ENCODE measurements around the gene ABCB6.
A peak's percentile ranks its signal among the peaks of the same experiment; 100 is the strongest.

ABCB6 gene

DNA sequence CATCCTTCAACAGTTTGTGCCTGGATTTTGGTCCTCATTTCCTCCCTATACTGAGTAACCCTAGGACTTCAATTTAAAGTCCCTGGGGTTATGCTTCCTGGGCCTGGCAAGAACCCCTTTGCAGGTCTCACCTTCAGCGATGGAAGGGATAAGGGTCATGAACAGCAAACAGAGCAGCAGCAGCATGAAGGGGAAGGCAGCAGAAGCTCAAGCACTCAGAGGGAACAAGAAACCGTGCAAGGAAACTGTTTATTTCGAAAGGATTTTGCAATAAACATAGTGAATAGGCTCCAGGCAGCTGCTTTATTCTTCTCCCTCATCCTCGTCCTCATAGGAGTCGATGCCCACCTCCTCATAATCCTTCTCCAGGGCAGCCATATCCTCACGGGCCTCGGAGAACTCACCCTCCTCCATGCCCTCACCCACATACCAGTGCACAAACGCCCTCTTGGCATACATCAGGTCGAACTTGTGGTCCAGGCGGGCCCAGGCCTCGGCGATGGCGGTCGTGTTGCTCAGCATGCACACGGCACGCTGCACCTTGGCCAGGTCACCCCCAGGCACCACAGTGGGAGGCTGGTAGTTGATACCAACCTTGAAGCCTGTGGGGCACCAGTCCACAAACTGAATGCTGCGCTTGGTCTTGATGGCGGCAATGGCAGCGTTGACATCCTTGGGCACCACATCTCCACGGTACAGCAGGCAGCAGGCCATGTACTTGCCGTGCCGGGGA lies 31.5 kb upstream of the ABCB6 start:
- DNase-seq (no peak), ATAC-seq (no peak)
- Mint-ChIP-seq H3K4me3 (peak overlapping the region; percentile 87), H3K9me3 (no peaks in the 10 kb centered on the region), H3K27ac (peak overlapping the region; percentile 87), H3K36me3 (ENCODE audit: low read depth) (peaks cover 64% of the 10 kb centered on the region), H3K27me3 (no peaks in the 10 kb centered on the region), H3K4me1 (peaks cover 78% of the 10 kb centered on the region)

DNA sequence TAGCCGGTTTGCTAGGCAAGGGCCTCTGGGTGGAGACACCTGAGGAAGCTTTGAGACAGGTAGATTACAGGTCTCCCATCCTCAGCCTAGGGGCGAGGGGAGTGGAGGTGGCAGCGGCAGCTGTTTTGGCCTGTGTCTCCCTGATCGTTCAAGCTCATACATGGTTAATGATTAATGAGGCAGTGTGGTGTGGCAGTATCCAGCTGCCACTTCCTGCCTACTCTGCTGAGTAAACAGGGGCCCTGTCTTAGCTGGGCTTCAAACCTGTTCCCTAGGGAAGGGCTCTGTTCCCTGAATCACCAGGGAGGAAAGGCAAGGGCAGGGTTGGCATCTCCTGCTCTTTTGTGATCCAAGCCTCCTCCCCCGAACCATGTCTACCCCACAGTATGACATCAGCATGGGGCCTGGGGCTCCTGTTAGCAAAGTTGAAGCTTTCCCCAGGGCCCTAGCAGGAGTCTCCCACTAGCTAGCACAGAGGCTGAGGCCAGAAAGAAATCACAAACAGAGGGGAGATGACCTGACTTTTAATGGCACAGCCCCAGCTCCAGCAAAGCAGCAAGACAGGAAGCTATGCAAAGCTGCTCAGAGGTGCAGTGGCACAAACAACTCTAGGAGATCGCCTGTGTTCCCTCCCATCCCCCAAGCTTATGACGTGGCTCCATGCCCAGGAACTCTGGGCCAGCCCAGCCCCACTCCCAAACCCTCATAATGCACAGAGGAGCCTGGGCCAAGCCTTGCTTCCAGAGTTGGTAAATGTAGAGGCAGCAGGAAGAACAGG lies 30.6 kb upstream of the ABCB6 start:
- peak overlapping the region; percentile 87 for H3K4me3 Mint-ChIP-seq
- DNase-seq (peak; percentile 39), ATAC-seq (no peak)
- no peaks in the 10 kb centered on the region for H3K9me3 Mint-ChIP-seq
- peaks cover 77% of the 10 kb centered on the region for H3K4me1 Mint-ChIP-seq
- peaks cover 64% of the 10 kb centered on the region for H3K36me3 Mint-ChIP-seq (ENCODE audit: low read depth)
- H3K27me3 Mint-ChIP-seq = no peaks in the 10 kb centered on the region
- H3K27ac Mint-ChIP-seq = peak overlapping the region; percentile 87

DNA sequence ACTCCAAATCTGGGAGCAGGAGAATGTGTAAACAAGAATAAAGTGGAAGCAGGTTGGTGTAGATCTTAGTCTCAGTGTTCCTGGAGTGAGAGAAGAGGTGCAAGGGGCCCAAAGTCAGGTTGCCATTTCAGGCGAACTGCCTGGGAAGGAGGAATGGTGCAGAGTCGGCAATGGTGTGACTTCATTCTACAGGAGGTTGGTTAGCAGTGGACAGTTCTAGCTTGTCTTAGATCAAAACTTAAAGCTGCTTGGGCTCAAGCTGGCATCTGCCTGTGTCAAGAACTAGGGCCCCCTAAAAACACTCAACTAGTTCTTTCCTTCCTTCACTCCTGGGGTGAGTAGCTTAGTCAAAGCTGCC lies 30.1 kb upstream of the ABCB6 start:
- H3K36me3 Mint-ChIP-seq (ENCODE audit: low read depth) = peaks cover 64% of the 10 kb centered on the region
- ATAC-seq (no peak), DNase-seq (no peak)
- peak overlapping the region; percentile 87 for H3K27ac Mint-ChIP-seq
- H3K4me3 Mint-ChIP-seq = peak overlapping the region; percentile 87
- peaks cover 81% of the 10 kb centered on the region for H3K4me1 Mint-ChIP-seq
- no peaks in the 10 kb centered on the region for H3K9me3 Mint-ChIP-seq
- no peaks in the 10 kb centered on the region for H3K27me3 Mint-ChIP-seq

DNA sequence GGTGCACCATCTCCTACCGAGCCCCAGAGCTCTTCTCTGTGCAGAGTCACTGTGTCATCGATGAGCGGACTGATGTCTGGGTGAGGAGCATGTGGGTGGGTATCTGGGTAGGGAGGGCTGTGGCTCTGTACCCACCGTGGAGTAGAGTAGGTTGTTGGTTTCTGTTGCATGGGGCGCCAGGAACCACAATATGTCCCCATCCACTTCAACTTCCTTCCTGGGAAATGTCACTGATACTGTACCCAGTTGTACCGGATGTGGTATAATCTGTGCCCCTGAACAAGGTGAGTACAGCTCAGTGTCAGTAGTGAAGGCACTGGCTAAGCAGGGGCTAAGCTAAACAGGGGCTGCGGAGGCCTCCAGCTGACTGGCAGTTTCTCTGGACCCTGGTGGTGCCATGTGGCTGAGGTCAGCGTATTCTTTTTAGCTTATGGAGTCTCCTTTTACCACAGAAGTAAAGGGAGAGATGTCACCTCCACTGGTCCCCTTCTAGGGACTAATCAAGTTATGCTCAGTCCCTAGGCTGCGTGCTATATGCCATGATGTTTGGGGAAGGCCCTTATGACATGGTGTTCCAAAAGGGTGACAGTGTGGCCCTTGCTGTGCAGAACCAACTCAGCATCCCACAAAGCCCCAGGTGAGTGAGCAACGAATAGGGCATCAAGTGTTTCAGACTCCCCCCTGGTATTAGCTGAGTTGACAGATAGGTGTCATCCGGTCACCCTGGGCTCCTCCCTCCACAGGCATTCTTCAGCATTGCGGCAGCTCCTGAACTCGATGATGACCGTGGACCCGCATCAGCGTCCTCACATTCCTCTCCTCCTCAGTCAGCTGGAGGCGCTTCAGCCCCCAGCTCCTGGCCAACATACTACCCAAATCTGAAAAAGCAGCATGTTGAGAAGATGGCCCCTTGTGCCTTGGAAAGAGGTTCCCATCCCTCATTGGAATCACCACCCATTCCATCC lies 29.2 kb upstream of the ABCB6 start:
- Mint-ChIP-seq H3K36me3 (ENCODE audit: low read depth) (peaks cover 60% of the 10 kb centered on the region), H3K4me3 (peak overlapping the region; percentile 87), H3K27ac (peak overlapping the region; percentile 82), H3K4me1 (peaks cover 87% of the 10 kb centered on the region), H3K27me3 (no peaks in the 10 kb centered on the region), H3K9me3 (no peaks in the 10 kb centered on the region)
- ATAC-seq (peak; percentile 82), DNase-seq (peak; percentile 64)

DNA sequence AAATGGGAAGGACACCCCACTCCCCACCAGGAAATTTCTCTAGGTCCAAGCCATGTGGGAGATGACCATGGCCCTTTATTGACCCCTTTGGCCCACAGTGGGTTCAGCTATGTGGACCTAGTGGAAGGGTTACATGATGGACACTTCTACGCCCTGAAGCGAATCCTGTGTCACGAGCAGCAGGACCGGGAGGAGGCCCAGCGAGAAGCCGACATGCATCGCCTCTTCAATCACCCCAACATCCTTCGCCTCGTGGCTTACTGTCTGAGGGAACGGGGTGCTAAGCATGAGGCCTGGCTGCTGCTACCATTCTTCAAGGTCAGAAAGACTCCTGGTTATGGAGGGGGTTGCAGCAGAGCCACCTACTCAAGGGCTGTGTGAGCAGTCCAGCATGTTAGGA lies 27.8 kb upstream of the ABCB6 start:
- DNase-seq = no peak
- Mint-ChIP-seq H3K4me3 (peak overlapping the region; percentile 87), H3K27ac (peak overlapping the region; percentile 82), H3K4me1 (peaks cover 74% of the 10 kb centered on the region), H3K36me3 (ENCODE audit: low read depth) (peaks cover 46% of the 10 kb centered on the region), H3K27me3 (no peaks in the 10 kb centered on the region), H3K9me3 (no peaks in the 10 kb centered on the region)
- ATAC-seq = no peak

DNA sequence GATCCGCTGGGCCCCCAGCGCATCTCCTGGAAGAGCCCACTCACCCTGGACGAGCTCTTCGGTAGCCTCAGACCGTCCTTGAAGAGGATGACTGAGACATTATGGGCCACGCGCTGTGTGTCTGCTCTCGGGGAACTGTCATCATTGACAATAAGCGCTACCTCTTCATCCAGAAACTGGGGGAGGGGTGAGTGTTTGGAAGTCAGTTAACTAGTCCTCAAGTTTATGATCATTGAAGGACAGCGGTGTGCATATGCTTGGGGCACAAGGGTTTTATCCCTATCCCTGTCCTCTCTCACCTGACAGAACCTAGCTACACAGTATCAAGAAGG lies 27.1 kb upstream of the ABCB6 start:
- Mint-ChIP-seq H3K9me3 (no peaks in the 10 kb centered on the region), H3K4me1 (peaks cover 67% of the 10 kb centered on the region), H3K27ac (peak overlapping the region; percentile 94), H3K4me3 (peak overlapping the region; percentile 87), H3K36me3 (ENCODE audit: low read depth) (peaks cover 39% of the 10 kb centered on the region), H3K27me3 (no peaks in the 10 kb centered on the region)
- ATAC-seq (no peak), DNase-seq (peak; percentile 26)

DNA sequence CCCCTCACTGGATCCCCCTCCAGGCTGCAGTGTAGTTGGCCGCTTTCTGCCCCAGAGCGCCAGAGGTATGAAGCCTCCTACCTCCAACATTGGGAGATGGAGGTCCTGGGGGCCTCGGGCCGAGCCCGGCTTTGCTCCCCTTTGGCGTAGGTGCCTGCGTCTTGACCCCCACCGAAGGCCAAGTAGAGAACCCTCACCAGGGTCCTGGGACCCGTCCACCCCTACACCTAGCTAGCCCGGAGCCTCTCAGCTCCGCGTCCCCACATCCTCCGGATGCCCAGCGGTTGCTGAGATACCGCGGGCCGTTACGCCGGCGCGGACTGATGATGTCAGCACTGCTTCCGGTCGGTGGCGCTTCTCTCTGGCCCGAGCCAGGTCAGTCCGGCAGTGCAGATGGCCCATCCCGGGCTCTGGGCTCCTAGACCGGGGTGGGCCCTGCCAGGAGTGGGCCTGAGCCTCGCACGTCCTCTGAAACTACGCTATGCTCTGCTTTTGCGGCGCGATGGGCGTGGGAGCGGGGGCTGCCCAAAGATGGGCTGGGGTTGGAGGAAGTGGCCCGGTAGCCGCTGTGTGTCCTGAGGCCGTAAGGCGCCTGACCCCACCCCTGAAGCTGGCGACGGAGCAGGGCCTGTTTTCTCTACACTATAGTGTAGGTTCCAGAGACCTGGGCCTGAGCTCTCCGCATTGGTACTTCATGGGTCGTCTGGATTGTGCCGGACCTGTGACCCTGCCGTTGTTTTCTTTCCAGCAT lies 26.6 kb upstream of the ABCB6 start, which contains the start of the genes GLB1L and STK16:
TSS of gene GLB1L (minus strand) at position 297 of the 751 bp plus-strand sequence. CDS start 1,871 bp downstream, outside the sequence.
TSS of gene STK16 (plus strand) at position 332 of the 751 bp plus-strand sequence. CDS start 521 bp downstream, outside the sequence.
- Mint-ChIP-seq H3K27me3 (no peaks in the 10 kb centered on the region), H3K4me3 (peak within 1 kb of the TSS; percentile 87), H3K36me3 (ENCODE audit: low read depth) (peaks cover 34% of the 10 kb centered on the region), H3K9me3 (no peaks in the 10 kb centered on the region), H3K27ac (peak within 1 kb of the TSS; percentile 94), H3K4me1 (peaks cover 62% of the 10 kb centered on the region)
- DNase-seq (peak; percentile 95), ATAC-seq (peak; percentile 59)

DNA sequence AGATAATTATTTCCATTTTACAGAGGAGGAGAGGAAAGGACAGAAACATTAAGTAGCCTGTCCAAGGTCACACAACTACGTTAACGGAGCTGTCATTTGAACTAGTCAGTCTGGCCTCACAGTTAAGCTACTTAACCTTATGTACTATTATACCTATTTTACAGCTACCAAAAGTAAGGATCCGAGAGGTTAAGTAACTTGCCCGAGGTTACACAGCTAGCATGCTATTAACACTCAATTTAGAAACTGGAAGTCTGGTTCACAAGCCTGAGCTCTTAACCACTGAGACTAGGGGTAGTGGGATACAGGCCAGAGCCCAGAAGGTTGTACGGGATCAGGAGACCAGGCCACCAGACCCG lies 26.0 kb upstream of the ABCB6 start:
- peak overlapping the region; percentile 87 for H3K4me3 Mint-ChIP-seq
- H3K36me3 Mint-ChIP-seq (ENCODE audit: low read depth) = peaks cover 28% of the 10 kb centered on the region
- H3K27me3 Mint-ChIP-seq = no peaks in the 10 kb centered on the region
- H3K4me1 Mint-ChIP-seq = peaks cover 56% of the 10 kb centered on the region
- DNase-seq = no peak
- no peaks in the 10 kb centered on the region for H3K9me3 Mint-ChIP-seq
- no peak for ATAC-seq
- H3K27ac Mint-ChIP-seq = peak overlapping the region; percentile 94

DNA sequence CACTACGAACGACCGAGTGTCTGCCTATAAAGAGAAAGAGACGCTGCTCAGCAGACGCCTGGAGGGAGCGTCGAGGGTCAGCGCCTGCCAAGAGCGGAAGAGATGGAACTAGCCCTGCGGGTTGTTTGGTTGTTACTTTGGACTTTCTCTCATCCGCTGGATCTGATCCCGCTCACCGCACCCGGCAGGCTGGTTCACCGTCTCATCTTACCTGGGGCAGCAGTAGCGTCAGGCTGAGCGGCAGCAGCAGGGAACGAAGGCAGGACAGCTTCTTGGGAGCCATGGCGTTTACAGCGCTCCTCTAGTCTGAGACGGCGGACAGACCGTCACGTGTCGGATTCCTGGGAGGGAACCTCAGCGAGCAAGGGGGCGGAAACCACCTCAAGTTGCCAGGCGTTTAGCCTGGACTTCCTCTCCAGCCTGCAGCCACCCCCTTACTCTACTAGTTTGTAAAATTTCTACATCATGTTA lies 24.6 kb upstream of the ABCB6 start:
- Mint-ChIP-seq H3K4me3 (peak overlapping the region; percentile 49), H3K9me3 (no peaks in the 10 kb centered on the region), H3K36me3 (ENCODE audit: low read depth) (peaks cover 19% of the 10 kb centered on the region), H3K27me3 (no peaks in the 10 kb centered on the region), H3K27ac (no peak overlapping the region), H3K4me1 (peaks cover 42% of the 10 kb centered on the region)
- DNase-seq (no peak), ATAC-seq (no peak)

DNA sequence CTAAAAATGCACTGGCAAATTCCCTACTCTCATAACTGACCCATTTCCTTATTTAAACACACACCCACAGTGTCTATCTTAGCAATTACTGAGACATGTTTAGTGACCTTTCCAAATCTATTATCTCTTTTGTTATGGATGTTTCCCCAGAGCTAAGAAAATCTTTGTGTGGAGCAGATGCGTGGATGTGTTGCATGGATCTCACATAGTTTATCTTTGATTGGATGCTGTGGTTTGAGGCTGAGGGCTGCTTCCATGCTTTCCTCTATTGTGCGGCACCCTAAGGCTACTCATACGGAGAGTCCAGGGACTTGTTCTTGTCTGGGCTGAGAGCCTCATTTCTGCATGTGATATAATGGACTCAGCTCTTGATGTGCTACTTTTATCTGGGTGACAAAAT lies 15.6 kb upstream of the ABCB6 start:
- peaks cover 58% of the 10 kb centered on the region for H3K36me3 Mint-ChIP-seq (ENCODE audit: low read depth)
- ATAC-seq (no peak), DNase-seq (no peak)
- no peaks in the 10 kb centered on the region for H3K9me3 Mint-ChIP-seq
- H3K27me3 Mint-ChIP-seq = no peaks in the 10 kb centered on the region
- no peak overlapping the region for H3K4me3 Mint-ChIP-seq
- peaks cover 25% of the 10 kb centered on the region for H3K4me1 Mint-ChIP-seq
- H3K27ac Mint-ChIP-seq = no peak overlapping the region

DNA sequence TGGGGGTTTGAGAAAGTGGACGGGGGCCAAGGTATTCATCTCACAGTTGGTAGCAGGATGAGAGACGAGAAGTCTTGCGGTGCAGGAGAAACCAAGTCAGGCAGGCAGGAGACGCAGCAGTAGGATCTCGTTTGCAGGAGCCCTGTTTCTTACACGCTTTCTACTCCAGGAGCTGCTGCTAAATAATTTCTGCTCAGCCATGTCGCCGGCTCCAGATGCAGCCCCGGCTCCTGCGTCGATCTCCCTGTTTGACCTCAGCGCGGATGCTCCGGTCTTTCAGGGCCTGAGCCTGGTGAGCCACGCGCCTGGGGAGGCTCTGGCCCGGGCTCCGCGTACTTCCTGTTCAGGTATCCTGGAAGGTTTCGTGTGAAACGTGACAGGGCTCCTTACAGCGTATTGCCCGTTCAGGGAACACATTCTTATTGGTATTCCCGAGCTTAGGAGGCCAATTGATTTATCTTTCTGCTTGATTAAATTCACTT lies 11.3 kb upstream of the ABCB6 start:
- ATAC-seq = peak; percentile 27

DNA sequence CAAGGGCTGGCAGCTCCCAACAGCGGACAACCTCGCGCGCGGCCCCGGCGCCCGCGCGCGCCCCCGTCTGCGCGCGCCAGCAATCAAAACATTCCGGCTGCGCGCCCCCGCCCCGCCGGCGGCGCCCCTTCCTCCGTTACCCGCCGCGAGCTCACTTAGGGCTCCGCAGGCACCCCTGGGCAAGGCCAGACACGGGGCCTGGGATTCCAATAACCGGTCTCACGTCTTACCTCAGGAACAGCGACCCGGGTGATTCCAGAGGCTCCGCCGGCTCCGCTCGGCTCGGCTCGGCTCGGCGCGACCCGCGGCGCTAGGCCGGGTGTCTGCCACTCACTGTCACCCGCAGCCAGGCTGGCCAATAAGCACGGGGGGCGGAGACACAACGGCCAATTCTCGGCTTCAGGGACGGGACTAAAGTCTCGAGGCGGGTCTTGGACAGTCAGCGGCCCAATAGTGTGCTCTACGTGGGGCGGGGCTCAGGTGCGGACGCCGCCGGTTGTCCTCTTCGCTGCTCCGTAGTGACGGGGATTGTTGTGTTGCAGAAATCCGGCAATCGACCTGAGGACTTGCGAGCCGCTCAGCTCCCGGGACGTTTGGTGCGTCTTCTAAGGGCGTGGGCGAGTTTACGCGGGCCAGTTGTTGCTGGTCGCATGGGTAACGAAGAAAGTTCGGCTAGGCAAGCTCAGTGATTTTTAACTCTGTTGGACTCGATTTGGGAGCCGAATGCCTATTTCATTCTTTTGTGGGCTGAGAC lies 10.7 kb upstream of the ABCB6 start, which contains the start of the genes ANKZF1 and ATG9A:
TSS of gene ANKZF1 (plus strand) at position 502 of the 754 bp plus-strand sequence. CDS start 452 bp downstream, outside the sequence.
TSS of gene ATG9A (minus strand) at position 332 of the 754 bp plus-strand sequence. CDS start 1,612 bp downstream, outside the sequence.
- H3K36me3 Mint-ChIP-seq (ENCODE audit: low read depth) = peaks cover 48% of the 10 kb centered on the region

More for the DNA sequence above, 11.3 kb upstream of the ABCB6 start:
- DNase-seq = peak; percentile 70
- Mint-ChIP-seq H3K4me1 (peaks cover 41% of the 10 kb centered on the region), H3K27ac (peak overlapping the region; percentile 100), H3K9me3 (no peaks in the 10 kb centered on the region), H3K36me3 (ENCODE audit: low read depth) (peaks cover 49% of the 10 kb centered on the region), H3K27me3 (no peaks in the 10 kb centered on the region), H3K4me3 (peak overlapping the region; percentile 100)

DNA sequence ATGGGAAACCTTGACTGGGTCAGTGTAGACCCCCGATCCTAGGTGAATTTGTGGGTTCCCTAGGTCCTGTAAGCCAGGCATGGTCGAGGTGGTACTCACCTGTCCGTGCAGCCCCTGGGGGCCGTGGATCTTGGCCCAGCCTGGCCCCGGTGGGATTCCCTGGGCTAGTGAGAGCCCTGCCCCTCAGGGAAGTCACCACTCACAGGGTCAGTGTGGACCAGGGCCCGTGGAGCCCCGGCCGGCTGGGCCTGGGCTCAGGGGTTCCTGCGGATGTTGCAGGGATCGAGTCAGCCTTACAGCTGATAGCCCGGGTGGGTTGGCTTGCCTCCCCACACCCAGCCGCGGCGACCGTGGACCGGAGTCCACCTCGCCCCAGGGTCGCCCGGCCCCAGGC lies 10.2 kb upstream of the ABCB6 start:
- Mint-ChIP-seq H3K4me3 (peak overlapping the region; percentile 100), H3K27ac (peak overlapping the region; percentile 59), H3K36me3 (ENCODE audit: low read depth) (peaks cover 47% of the 10 kb centered on the region), H3K9me3 (no peaks in the 10 kb centered on the region), H3K27me3 (no peaks in the 10 kb centered on the region), H3K4me1 (peaks cover 39% of the 10 kb centered on the region)
- no peak for ATAC-seq
- no peak for DNase-seq

More for the DNA sequence above, 10.7 kb upstream of the ABCB6 start, which contains the start of the genes ANKZF1 and ATG9A:
- Mint-ChIP-seq H3K4me1 (peaks cover 41% of the 10 kb centered on the region), H3K27ac (peak within 1 kb of the TSS; percentile 100), H3K9me3 (no peaks in the 10 kb centered on the region), H3K27me3 (no peaks in the 10 kb centered on the region), H3K4me3 (peak within 1 kb of the TSS; percentile 100)
- peak; percentile 97 for DNase-seq
- ATAC-seq = peak; percentile 98
